ENCODE measurements around the gene RECQL5.

- TF ChIP-seq CTCF (IDR thresholded peaks at IDR 0.05) (no peak), POLR2A (IDR thresholded peaks at IDR 0.05) (no peak)
These were observed 49.3 kb downstream of the RECQL5 start for GRCh38 chr17:75617675-75618074.
